WTC11 (cell line): ENCODE measurements around the gene UGT1A7. TPM values are rescaled to one million over a fixed set of nuclear protein-coding genes. Genes with fewer than 3 reads are reported as not detected.

Experiments
- ATAC-seq: fragments of 200-7000 bp; cut with Tn5 transposase; 2 replicates; pipeline ENCODE4 v1.10.0; 2021; ENCODE audit warnings: mild to moderate bottlenecking, moderate library complexity
- CTCF ChIA-PET: fragments of 300-600 bp; sonication (Branson Sonifier 250); formaldehyde crosslinking; loops from one replicate; lab custom pipeline; 2021; ENCODE audit warnings: antibody characterized with exemption; lab: Charles Lee
- POLR2A ChIA-PET: fragments of 350-600 bp; sonication (Branson Sonifier 250); formaldehyde crosslinking; loops from one replicate; lab custom pipeline; 2021; ENCODE audit warnings: antibody characterized with exemption; lab: Charles Lee
- DNase-seq: peaks from one replicate; pipeline ENCODE4 v3.0.0; 2021; ENCODE audit warnings: low spot score
- H3K27ac Mint-ChIP-seq: 2 replicates; pipeline ENCODE4 v1.8.0; 2021; ENCODE audit warnings: mixed read lengths
- H3K27me3 Mint-ChIP-seq: 2 replicates; pipeline ENCODE4 v1.8.0; 2021; ENCODE audit warnings: low read depth, mild to moderate bottlenecking, moderate library complexity, mixed read lengths
- H3K36me3 Mint-ChIP-seq: 2 replicates; pipeline ENCODE4 v1.8.0; 2021; ENCODE audit warnings: mixed read lengths
- H3K4me1 Mint-ChIP-seq: 2 replicates; pipeline ENCODE4 v1.8.0; 2022; ENCODE audit warnings: mixed read lengths
- H3K4me3 Mint-ChIP-seq: 2 replicates; pipeline ENCODE4 v1.8.0; 2021; ENCODE audit warnings: mild to moderate bottlenecking, moderate library complexity, mixed read lengths
- H3K9me3 Mint-ChIP-seq: 2 replicates; pipeline ENCODE4 v1.8.0; 2021; ENCODE audit warnings: mixed read lengths
- CBFB ChIP-seq: sonication (generic); formaldehyde crosslinking; IDR thresholded peaks from 2 replicates; pipeline ENCODE4 v1.8.1; 2022; ENCODE audit warnings: mild to moderate bottlenecking, low read depth, missing genetic modification reagents
- ESRRA ChIP-seq: sonication (generic); formaldehyde crosslinking; IDR thresholded peaks from 2 replicates; pipeline ENCODE4 v1.8.1; 2022; ENCODE audit warnings: mild to moderate bottlenecking, missing genetic modification reagents, borderline replicate concordance
- JUN ChIP-seq: sonication (generic); formaldehyde crosslinking; IDR thresholded peaks from 2 replicates; pipeline ENCODE4 v1.8.0; 2023; ENCODE audit warnings: mild to moderate bottlenecking, missing genetic modification reagents
- MLX ChIP-seq: sonication (generic); formaldehyde crosslinking; IDR thresholded peaks from 2 replicates; pipeline ENCODE4 v1.8.1; 2023; ENCODE audit warnings: mild to moderate bottlenecking, missing genetic modification reagents, moderate library complexity
- MYBL2 ChIP-seq: sonication (generic); formaldehyde crosslinking; IDR thresholded peaks from 2 replicates; pipeline ENCODE4 v1.8.1; 2023; ENCODE audit warnings: mild to moderate bottlenecking, moderate library complexity, missing genetic modification reagents
- NFATC4 ChIP-seq: fragments of 250-450 bp; sonication (Bioruptor Pico); IDR thresholded peaks from 2 replicates; pipeline ENCODE4 v1.9.0; 2021; ENCODE audit warnings: mild to moderate bottlenecking
- NFE2L1 ChIP-seq: sonication (generic); formaldehyde crosslinking; IDR thresholded peaks from 2 replicates; pipeline ENCODE4 v1.8.1; 2023; ENCODE audit warnings: missing genetic modification reagents
- NR2C2 ChIP-seq: sonication (generic); formaldehyde crosslinking; IDR thresholded peaks from 2 replicates; pipeline ENCODE4 v1.8.0; 2022; ENCODE audit warnings: mild to moderate bottlenecking, missing genetic modification reagents
- PRRX2 ChIP-seq: fragments of 250-450 bp; sonication (Bioruptor Pico); IDR thresholded peaks from 2 replicates; pipeline ENCODE4 v1.8.0; 2021; ENCODE audit warnings: mild to moderate bottlenecking
- RORB ChIP-seq: fragments of 250-450 bp; sonication (Bioruptor Pico); IDR thresholded peaks from 2 replicates; pipeline ENCODE4 v1.9.0; 2021; ENCODE audit warnings: mild to moderate bottlenecking
- STAT6 ChIP-seq: sonication (generic); formaldehyde crosslinking; conservative IDR thresholded peaks from 2 replicates; pipeline ENCODE4 v1.8.1; 2023; ENCODE audit warnings: mild to moderate bottlenecking, low read depth, missing genetic modification reagents, moderate library complexity
- TEAD1 ChIP-seq: sonication (generic); formaldehyde crosslinking; IDR thresholded peaks from 2 replicates; pipeline ENCODE4 v1.8.0; 2022; ENCODE audit warnings: mild to moderate bottlenecking, missing genetic modification reagents
- ZNF425 ChIP-seq: fragments of 250-450 bp; sonication (Bioruptor Pico); conservative IDR thresholded peaks from 2 replicates; pipeline ENCODE4 v1.9.0; 2021; ENCODE audit warnings: mild to moderate bottlenecking
- total RNA-seq: library from RNA; stranded (reverse); gene quantifications from 3 replicates; pipeline ENCODE4 v1.2.3, GENCODE V29; 2021
- TF ChIP-seq, protein P1 (sequence below): sonication (generic); formaldehyde crosslinking; IDR thresholded peaks from 2 replicates; pipeline ENCODE4 v1.8.1; 2023; ENCODE audit warnings: mild to moderate bottlenecking, missing genetic modification reagents
- TF ChIP-seq, protein P2 (sequence below): fragments of 250-450 bp; sonication (Bioruptor Pico); IDR thresholded peaks from 2 replicates; pipeline ENCODE4 v2.1.2; 2022; ENCODE audit warnings: mild to moderate bottlenecking, moderate library complexity
- TF ChIP-seq, protein P3 (sequence below): fragments of 250-450 bp; sonication (Bioruptor Pico); IDR thresholded peaks from 2 replicates; pipeline ENCODE4 v1.9.0; 2021; ENCODE audit warnings: mild to moderate bottlenecking, borderline replicate concordance
- TF ChIP-seq, protein P4 (sequence below): fragments of 250-450 bp; sonication (Bioruptor Pico); IDR thresholded peaks from 2 replicates; pipeline ENCODE4 v1.9.0; 2021; ENCODE audit warnings: mild to moderate bottlenecking

Gene UGT1A7
- total RNA-seq, 1 experiment from 2014 or later = not detected

GRCh38 chr2:233815861-233816260 lies 134.2 kb downstream of the UGT1A7 start (continued):
- no peak for TF ChIP-seq STAT6 (CRISPR knock-in tag)
- TF ChIP-seq TEAD1 (CRISPR knock-in tag) = no peak
- no peak for TF ChIP-seq MLX (CRISPR knock-in tag)
- TF ChIP-seq, all 79 proteins: peak for 0

- H3K9me3 Mint-ChIP-seq = peaks cover 7% of the 10 kb centered on the region; the same call in 1 of the 2 replicates
- DNase-seq = no peak
- H3K36me3 Mint-ChIP-seq = no peaks in the 10 kb centered on the region
- ATAC-seq = no peak
- no peaks in the 10 kb centered on the region for H3K27me3 Mint-ChIP-seq
- ChIA-PET POLR2A (no interaction called here), CTCF (no interaction called here)
- no peak overlapping the region for H3K27ac Mint-ChIP-seq
- no peak for TF ChIP-seq MYBL2 (CRISPR knock-in tag)
- H3K4me1 Mint-ChIP-seq = no peaks in the 10 kb centered on the region
- no peak overlapping the region for H3K4me3 Mint-ChIP-seq
Measured at GRCh38 chr2:233816334-233816733, 134.6 kb downstream of the UGT1A7 start.

DNA sequence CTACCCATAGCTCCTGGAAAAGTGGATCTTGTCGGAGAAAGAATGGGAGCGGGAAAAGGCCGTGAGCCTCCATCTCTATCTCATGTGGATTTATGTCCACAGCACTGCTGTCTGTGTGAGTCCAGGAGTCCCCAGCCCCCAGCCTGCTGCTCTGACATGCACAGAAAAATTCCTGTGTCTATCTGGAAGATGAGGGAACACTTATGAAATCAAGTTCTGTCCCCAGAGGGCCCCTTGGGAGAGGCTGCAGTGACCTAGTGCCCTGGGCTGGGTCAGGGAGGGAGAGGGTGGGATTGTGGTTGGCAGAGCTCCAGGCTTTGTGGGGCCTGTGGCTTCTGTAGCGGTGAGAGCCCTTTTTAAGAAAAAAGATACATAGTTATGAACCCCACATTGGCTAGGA lies 135.1 kb downstream of the UGT1A7 start:
- POLR2A ChIA-PET = no interaction called here
- no peak overlapping the region for H3K27ac Mint-ChIP-seq
- TF ChIP-seq, protein P1, sequence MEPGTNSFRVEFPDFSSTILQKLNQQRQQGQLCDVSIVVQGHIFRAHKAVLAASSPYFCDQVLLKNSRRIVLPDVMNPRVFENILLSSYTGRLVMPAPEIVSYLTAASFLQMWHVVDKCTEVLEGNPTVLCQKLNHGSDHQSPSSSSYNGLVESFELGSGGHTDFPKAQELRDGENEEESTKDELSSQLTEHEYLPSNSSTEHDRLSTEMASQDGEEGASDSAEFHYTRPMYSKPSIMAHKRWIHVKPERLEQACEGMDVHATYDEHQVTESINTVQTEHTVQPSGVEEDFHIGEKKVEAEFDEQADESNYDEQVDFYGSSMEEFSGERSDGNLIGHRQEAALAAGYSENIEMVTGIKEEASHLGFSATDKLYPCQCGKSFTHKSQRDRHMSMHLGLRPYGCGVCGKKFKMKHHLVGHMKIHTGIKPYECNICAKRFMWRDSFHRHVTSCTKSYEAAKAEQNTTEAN (CRISPR knock-in tag) = no peak
- TF ChIP-seq NR2C2 (CRISPR knock-in tag) = no peak
- no peak for TF ChIP-seq CBFB
- TF ChIP-seq RORB (CRISPR knock-in tag) = no peak
- TF ChIP-seq ZNF425 (CRISPR knock-in tag) = no peak
- no peak for TF ChIP-seq NFE2L1 (CRISPR knock-in tag)
- TF ChIP-seq, protein P2, sequence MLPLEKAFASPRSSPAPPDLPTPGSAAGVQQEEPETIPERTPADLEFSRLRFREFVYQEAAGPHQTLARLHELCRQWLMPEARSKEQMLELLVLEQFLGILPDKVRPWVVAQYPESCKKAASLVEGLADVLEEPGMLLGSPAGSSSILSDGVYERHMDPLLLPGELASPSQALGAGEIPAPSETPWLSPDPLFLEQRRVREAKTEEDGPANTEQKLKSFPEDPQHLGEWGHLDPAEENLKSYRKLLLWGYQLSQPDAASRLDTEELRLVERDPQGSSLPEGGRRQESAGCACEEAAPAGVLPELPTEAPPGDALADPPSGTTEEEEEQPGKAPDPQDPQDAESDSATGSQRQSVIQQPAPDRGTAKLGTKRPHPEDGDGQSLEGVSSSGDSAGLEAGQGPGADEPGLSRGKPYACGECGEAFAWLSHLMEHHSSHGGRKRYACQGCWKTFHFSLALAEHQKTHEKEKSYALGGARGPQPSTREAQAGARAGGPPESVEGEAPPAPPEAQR = no peak
- TF ChIP-seq, protein P3, sequence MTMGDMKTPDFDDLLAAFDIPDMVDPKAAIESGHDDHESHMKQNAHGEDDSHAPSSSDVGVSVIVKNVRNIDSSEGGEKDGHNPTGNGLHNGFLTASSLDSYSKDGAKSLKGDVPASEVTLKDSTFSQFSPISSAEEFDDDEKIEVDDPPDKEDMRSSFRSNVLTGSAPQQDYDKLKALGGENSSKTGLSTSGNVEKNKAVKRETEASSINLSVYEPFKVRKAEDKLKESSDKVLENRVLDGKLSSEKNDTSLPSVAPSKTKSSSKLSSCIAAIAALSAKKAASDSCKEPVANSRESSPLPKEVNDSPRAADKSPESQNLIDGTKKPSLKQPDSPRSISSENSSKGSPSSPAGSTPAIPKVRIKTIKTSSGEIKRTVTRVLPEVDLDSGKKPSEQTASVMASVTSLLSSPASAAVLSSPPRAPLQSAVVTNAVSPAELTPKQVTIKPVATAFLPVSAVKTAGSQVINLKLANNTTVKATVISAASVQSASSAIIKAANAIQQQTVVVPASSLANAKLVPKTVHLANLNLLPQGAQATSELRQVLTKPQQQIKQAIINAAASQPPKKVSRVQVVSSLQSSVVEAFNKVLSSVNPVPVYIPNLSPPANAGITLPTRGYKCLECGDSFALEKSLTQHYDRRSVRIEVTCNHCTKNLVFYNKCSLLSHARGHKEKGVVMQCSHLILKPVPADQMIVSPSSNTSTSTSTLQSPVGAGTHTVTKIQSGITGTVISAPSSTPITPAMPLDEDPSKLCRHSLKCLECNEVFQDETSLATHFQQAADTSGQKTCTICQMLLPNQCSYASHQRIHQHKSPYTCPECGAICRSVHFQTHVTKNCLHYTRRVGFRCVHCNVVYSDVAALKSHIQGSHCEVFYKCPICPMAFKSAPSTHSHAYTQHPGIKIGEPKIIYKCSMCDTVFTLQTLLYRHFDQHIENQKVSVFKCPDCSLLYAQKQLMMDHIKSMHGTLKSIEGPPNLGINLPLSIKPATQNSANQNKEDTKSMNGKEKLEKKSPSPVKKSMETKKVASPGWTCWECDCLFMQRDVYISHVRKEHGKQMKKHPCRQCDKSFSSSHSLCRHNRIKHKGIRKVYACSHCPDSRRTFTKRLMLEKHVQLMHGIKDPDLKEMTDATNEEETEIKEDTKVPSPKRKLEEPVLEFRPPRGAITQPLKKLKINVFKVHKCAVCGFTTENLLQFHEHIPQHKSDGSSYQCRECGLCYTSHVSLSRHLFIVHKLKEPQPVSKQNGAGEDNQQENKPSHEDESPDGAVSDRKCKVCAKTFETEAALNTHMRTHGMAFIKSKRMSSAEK = no peak
- TF ChIP-seq ESRRA (CRISPR knock-in tag) = no peak
- no peak for TF ChIP-seq NFATC4
- no peak for TF ChIP-seq PRRX2
- TF ChIP-seq, protein P4, sequence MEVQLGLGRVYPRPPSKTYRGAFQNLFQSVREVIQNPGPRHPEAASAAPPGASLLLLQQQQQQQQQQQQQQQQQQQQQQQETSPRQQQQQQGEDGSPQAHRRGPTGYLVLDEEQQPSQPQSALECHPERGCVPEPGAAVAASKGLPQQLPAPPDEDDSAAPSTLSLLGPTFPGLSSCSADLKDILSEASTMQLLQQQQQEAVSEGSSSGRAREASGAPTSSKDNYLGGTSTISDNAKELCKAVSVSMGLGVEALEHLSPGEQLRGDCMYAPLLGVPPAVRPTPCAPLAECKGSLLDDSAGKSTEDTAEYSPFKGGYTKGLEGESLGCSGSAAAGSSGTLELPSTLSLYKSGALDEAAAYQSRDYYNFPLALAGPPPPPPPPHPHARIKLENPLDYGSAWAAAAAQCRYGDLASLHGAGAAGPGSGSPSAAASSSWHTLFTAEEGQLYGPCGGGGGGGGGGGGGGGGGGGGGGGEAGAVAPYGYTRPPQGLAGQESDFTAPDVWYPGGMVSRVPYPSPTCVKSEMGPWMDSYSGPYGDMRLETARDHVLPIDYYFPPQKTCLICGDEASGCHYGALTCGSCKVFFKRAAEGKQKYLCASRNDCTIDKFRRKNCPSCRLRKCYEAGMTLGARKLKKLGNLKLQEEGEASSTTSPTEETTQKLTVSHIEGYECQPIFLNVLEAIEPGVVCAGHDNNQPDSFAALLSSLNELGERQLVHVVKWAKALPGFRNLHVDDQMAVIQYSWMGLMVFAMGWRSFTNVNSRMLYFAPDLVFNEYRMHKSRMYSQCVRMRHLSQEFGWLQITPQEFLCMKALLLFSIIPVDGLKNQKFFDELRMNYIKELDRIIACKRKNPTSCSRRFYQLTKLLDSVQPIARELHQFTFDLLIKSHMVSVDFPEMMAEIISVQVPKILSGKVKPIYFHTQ (CRISPR knock-in tag) = no peak
- no peak for TF ChIP-seq JUN (CRISPR knock-in tag)

More for the DNA sequence above, 135.1 kb downstream of the UGT1A7 start:
- CTCF ChIA-PET = no interaction called here
- DNase-seq = no peak
- Mint-ChIP-seq H3K4me3 (no peak overlapping the region), H3K36me3 (no peaks in the 10 kb centered on the region), H3K4me1 (no peaks in the 10 kb centered on the region), H3K27me3 (no peaks in the 10 kb centered on the region), H3K9me3 (peaks cover 7% of the 10 kb centered on the region; the same call in 1 of the 2 replicates)
- ATAC-seq = no peak
